GM12875 (cell line): ENCODE data around the gene TMPRSS6.

Experiments used
- H3K4me3 ChIP-seq: one replicate; pipeline ENCODE4 v1.5.1; 2011; ENCODE audit warnings: low read depth, low read length, control low read depth
- TF ChIP-seq, protein P1 (sequence below): IDR thresholded peaks from 2 replicates; pipeline ENCODE4 v1.5.1; 2011; ENCODE audit warnings: low read depth, mild to moderate bottlenecking, control low read depth, inconsistent platforms, low read length, moderate library complexity, borderline replicate concordance; ENCODE audit not compliant: insufficient read depth

TMPRSS6 gene

DNA sequence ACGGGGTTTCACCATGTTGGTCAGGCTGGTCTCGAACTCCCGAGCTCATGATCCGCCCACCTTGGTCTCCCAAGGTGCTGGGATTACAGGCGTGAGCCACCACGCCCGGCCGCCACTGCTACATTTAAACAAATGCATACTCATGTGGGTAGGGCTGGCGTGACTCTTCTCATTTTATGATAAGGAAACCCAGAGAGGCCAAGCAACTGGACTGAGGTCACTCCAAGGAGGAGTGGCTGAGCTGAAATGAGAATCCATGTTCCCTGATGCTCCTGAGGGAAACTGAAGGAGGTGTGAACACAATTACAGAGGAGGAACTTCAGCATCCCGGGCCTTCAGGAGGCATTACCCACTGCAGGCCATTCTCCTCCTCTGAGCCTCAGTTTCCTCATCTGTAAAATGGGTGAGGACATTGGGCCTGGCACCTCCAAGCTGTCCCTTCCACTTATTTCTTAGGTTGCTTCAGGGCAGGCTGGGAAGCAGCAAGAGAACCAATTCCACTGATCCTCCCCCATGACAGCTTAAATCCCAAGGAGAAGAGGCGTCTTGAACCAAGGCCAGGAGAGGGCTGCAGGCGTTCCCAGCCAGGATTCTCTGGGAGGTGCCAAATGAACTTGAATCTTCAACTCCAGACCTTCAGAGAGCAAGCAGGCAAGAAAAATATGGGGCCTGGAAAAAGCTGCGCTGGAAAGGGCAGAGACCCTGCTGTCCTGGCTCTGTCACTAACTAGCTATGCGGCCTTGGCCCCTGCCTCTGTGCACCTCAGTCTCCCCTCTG, 93.2 kb downstream of the TMPRSS6 start:
- TF ChIP-seq, protein P1, sequence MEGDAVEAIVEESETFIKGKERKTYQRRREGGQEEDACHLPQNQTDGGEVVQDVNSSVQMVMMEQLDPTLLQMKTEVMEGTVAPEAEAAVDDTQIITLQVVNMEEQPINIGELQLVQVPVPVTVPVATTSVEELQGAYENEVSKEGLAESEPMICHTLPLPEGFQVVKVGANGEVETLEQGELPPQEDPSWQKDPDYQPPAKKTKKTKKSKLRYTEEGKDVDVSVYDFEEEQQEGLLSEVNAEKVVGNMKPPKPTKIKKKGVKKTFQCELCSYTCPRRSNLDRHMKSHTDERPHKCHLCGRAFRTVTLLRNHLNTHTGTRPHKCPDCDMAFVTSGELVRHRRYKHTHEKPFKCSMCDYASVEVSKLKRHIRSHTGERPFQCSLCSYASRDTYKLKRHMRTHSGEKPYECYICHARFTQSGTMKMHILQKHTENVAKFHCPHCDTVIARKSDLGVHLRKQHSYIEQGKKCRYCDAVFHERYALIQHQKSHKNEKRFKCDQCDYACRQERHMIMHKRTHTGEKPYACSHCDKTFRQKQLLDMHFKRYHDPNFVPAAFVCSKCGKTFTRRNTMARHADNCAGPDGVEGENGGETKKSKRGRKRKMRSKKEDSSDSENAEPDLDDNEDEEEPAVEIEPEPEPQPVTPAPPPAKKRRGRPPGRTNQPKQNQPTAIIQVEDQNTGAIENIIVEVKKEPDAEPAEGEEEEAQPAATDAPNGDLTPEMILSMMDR = no peak

DNA sequence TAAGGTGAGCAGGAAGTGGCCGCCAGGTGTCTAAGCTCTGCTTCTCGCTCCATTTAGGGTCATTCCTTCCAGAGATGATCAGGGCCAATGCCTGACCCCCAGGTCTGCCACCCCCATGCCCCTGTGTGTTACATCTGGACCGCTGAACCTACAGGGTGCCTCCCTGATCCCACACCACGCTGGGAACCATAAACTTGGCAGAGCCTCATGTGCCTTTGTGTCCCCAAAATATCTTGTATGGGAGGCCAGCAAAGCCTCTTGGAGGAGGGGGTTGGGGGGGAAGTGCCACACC, 94.0 kb downstream of the TMPRSS6 start:
- H3K4me3 ChIP-seq = no peak overlapping the region
- TF ChIP-seq, protein P1 = no peak

More for the DNA sequence above, 93.2 kb downstream of the TMPRSS6 start:
- no peak overlapping the region for H3K4me3 ChIP-seq
